Mesendoderm (in vitro differentiated cells): ENCODE data around the gene PLXNB3.

Experiments
- DNase-seq: peaks from one replicate; pipeline ENCODE4 v3.0.0; 2013
- H2AK5ac ChIP-seq: 2 replicates; pipeline ENCODE4 v1.6.1; 2013; ENCODE audit warnings: low read length, inconsistent platforms
- H2BK120ac ChIP-seq: 2 replicates; pipeline ENCODE4 v1.6.1; 2013; ENCODE audit warnings: low read depth, mild to moderate bottlenecking, low read length, moderate library complexity, mixed read lengths
- H2BK15ac ChIP-seq: replicated peaks from 2 replicates; pipeline ENCODE4 v1.6.1; 2013; ENCODE audit warnings: low read depth, mild to moderate bottlenecking, moderate library complexity
- H2BK5ac ChIP-seq: 2 replicates; pipeline ENCODE4 v1.6.1; 2013; ENCODE audit warnings: low read length, inconsistent platforms
- H3K18ac ChIP-seq: 2 replicates; pipeline ENCODE4 v1.6.1; 2013; ENCODE audit warnings: mild to moderate bottlenecking, low read length, mixed read lengths
- H3K23ac ChIP-seq: one replicate; pipeline ENCODE4 v1.6.1; 2013; ENCODE audit warnings: low read length
- H3K27ac ChIP-seq: 2 replicates; pipeline ENCODE4 v1.5.1; 2013; ENCODE audit warnings: low read depth, mild to moderate bottlenecking, inconsistent platforms, low read length, moderate library complexity
- H3K27me3 ChIP-seq: 2 replicates; pipeline ENCODE4 v1.6.1; 2013; ENCODE audit warnings: low read length, control low read depth, mild to moderate bottlenecking, inconsistent platforms; ENCODE audit not compliant: insufficient read depth, poor library complexity
- H3K36me3 ChIP-seq: 2 replicates; pipeline ENCODE4 v1.6.1; 2013; ENCODE audit warnings: low read length, inconsistent platforms; ENCODE audit not compliant: control insufficient read depth, insufficient read depth
- H3K4ac ChIP-seq: one replicate; pipeline ENCODE4 v1.6.1; 2013; ENCODE audit warnings: low read depth, mild to moderate bottlenecking, low read length, moderate library complexity
- H3K4me1 ChIP-seq: 2 replicates; pipeline ENCODE4 v1.6.1; 2013; ENCODE audit warnings: low read depth, low read length, inconsistent platforms; ENCODE audit not compliant: control insufficient read depth
- H3K4me2 ChIP-seq: 2 replicates; pipeline ENCODE4 v1.6.1; 2013; ENCODE audit warnings: low read length
- H3K4me3 ChIP-seq: 2 replicates; pipeline ENCODE4 v1.5.1; 2013; ENCODE audit warnings: mild to moderate bottlenecking, low read length
- H3K56ac ChIP-seq: one replicate; pipeline ENCODE4 v1.6.1; 2013; ENCODE audit warnings: low read length
- H3K79me1 ChIP-seq: 2 replicates; pipeline ENCODE4 v1.6.1; 2013; ENCODE audit warnings: low read length, inconsistent platforms
- H3K79me2 ChIP-seq: 2 replicates; pipeline ENCODE4 v1.6.1; 2013; ENCODE audit warnings: mild to moderate bottlenecking, low read length; ENCODE audit not compliant: control insufficient read depth, insufficient read depth
- H3K9ac ChIP-seq: 2 replicates; pipeline ENCODE4 v1.6.1; 2013; ENCODE audit warnings: low read length, inconsistent platforms
- H4K5ac ChIP-seq: one replicate; pipeline ENCODE4 v1.6.1; 2013; ENCODE audit warnings: low read length
- H4K8ac ChIP-seq: one replicate; pipeline ENCODE4 v1.6.1; 2013; ENCODE audit warnings: low read depth, mild to moderate bottlenecking, control low read depth, low read length, moderate library complexity
- WGBS: extraction: QIAGEN DNeasy Blood & Tissue Kit; methylation state at CpG from one replicate; pipeline ENCODE4 v1.1.7; 2013; ENCODE audit warnings: low lambda C conversion rate, missing lambda C conversion rate; ENCODE audit not compliant: insufficient coverage; ENCODE audit errors: extremely low coverage; 5-methylcytosine and 5-hydroxymethylcytosine counted together

PLXNB3 gene

DNA sequence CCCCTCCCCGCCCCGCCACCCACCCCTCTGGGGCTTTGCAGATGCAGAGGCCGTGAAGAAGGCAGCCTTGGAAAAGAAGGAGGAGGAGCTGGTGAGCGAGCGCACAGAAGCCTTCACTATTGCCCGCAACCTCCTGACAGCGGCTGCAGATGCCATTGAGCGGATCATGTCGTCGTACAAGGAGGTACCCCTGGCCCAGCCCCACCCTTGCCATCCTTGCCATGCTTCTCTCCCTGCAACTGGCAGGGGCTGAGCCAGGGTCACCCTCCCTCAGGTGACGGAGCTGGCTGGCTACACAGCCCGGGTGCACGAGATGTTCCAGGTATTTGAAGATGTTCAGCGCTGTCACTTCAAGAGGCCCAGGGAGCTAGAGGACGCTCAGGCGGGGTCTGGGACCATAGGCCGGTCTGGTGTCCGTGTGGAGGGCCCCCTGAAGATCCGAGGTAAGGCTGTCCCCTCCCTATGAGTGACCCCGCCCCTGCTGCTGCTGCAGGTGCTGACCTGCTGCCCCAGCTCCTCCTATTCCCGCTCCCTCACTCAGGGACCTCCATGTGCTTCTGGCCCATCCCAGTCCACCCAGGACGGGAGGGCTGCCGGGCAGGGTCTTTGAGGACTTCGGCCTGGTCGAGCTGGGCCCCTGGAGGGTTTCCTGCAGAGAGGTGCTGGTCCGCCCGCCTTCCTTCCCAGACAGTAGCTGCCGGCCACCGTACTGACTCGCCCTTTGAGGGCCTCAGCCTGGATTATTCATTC lies 27.8 kb upstream of the PLXNB3 start:
- H3K27me3 ChIP-seq, result no peaks in the 10 kb centered on the region
- no peaks in the 10 kb centered on the region for H3K79me1 ChIP-seq
- H2BK5ac ChIP-seq, result no peak overlapping the region
- no peak overlapping the region for H2AK5ac ChIP-seq
- no peak overlapping the region for H4K5ac ChIP-seq
- no peak overlapping the region for H3K4ac ChIP-seq
- no peak overlapping the region for H3K4me2 ChIP-seq
- H3K4me1 ChIP-seq, result peaks cover 3% of the 10 kb centered on the region
- H3K27ac ChIP-seq, result no peak overlapping the region
- no CpG with 5 or more reads among the region's 30 CpGs for WGBS
- H3K56ac ChIP-seq, result no peak overlapping the region
- H3K23ac ChIP-seq, result no peak overlapping the region
- no peak overlapping the region for H2BK120ac ChIP-seq
- no peak for DNase-seq
- no peak overlapping the region for H3K9ac ChIP-seq
- H3K79me2 ChIP-seq, result no peaks in the 10 kb centered on the region
- H3K36me3 ChIP-seq, result no peaks in the 10 kb centered on the region
- no peak overlapping the region for H2BK15ac ChIP-seq
- H3K18ac ChIP-seq, result peak overlapping the region; percentile 29
- H3K4me3 ChIP-seq, result no peak overlapping the region
- H4K8ac ChIP-seq, result no peak overlapping the region

DNA sequence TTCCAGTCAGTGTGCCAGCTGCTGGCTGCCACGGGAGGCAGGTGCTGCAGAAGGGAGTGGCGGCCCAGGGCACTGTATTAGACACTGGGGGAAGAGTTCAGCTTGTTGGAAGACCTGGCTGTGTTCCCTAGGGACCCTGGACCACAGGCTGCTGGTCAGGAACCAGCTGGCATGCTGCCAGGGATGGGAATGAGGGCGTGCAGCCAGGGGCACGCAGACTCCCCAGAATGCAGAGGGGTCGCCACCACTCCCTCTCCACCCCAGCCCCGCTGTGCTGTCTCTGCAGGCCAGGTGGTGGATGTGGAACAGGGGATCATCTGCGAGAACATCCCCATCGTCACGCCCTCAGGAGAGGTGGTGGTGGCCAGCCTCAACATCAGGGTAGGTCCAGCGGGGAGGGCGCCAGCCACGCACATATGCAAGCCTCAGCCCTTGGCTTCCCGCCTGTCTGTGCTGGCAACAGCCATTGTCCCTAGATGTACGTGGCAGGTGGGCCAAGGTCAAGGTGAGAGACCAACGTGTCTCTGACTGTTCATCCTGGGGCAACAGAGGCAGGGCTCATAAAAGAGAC lies 27.1 kb upstream of the PLXNB3 start:
- no peak overlapping the region for H3K23ac ChIP-seq
- no peak overlapping the region for H3K4me3 ChIP-seq
- no peak overlapping the region for H3K4me2 ChIP-seq
- WGBS, result no CpG with 5 or more reads among the region's 15 CpGs
- H3K18ac ChIP-seq, result no peak overlapping the region
- no peak overlapping the region for H3K9ac ChIP-seq
- H3K27ac ChIP-seq, result no peak overlapping the region
- no peak overlapping the region for H3K56ac ChIP-seq
- no peak overlapping the region for H4K5ac ChIP-seq
- no peak overlapping the region for H2BK120ac ChIP-seq
- DNase-seq, result no peak
- no peaks in the 10 kb centered on the region for H3K36me3 ChIP-seq
- peaks cover 3% of the 10 kb centered on the region for H3K4me1 ChIP-seq
- no peak overlapping the region for H3K4ac ChIP-seq
- no peaks in the 10 kb centered on the region for H3K79me2 ChIP-seq
- H2AK5ac ChIP-seq, result no peak overlapping the region
- no peak overlapping the region for H2BK15ac ChIP-seq
- H3K27me3 ChIP-seq, result no peaks in the 10 kb centered on the region
- H3K79me1 ChIP-seq, result no peaks in the 10 kb centered on the region
- H4K8ac ChIP-seq, result no peak overlapping the region
- H2BK5ac ChIP-seq, result no peak overlapping the region

GRCh38 chrX:153738056-153738605 lies 25.9 kb upstream of the PLXNB3 start:
- H2BK5ac ChIP-seq, result no peak overlapping the region
- no peak overlapping the region for H2BK15ac ChIP-seq
- H3K36me3 ChIP-seq, result no peaks in the 10 kb centered on the region
- no peak overlapping the region for H3K56ac ChIP-seq
- H3K4ac ChIP-seq, result no peak overlapping the region
- no peak overlapping the region for H2AK5ac ChIP-seq
- no peak overlapping the region for H4K8ac ChIP-seq
- peaks cover 3% of the 10 kb centered on the region for H3K4me1 ChIP-seq
- no peaks in the 10 kb centered on the region for H3K79me1 ChIP-seq
- DNase-seq, result no peak
- no peak overlapping the region for H2BK120ac ChIP-seq
- H3K4me3 ChIP-seq, result no peak overlapping the region
- H3K79me2 ChIP-seq, result no peaks in the 10 kb centered on the region
- no peak overlapping the region for H4K5ac ChIP-seq
- H3K23ac ChIP-seq, result no peak overlapping the region
- no peak overlapping the region for H3K4me2 ChIP-seq
- H3K9ac ChIP-seq, result no peak overlapping the region
- WGBS, result no CpG with 5 or more reads among the region's 27 CpGs
- no peak overlapping the region for H3K18ac ChIP-seq
- no peaks in the 10 kb centered on the region for H3K27me3 ChIP-seq
- no peak overlapping the region for H3K27ac ChIP-seq

DNA sequence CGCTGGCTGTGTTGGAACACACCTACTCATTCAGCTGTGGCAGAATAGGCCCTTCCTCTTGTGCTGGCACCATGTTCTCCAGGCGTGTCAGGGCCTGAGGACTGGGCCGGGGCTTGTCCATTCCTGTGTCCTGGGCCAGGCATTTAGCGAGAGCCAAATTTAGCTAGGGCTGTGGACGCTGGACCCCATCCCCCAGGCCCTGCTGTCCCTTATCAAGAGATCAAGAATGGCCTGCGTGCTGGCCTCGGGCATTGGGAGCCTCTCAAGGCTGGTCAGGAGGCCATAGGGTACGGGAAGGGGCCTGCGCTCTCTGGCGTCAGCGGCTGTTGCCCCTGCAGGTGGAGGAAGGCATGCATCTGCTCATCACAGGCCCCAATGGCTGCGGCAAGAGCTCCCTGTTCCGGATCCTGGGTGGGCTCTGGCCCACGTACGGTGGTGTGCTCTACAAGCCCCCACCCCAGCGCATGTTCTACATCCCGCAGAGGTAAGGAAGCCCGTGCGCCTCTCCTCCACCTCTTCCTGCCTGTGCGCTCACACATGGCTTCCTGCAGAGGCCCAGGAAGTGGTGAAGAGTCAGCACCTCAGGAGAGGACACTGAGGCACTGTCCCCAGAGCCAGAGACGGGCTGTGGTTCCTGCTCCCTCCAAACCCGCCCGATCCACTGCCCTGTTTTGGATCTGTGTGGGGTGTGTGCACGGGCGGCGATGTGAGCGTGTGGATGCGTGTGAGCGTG lies 24.1 kb upstream of the PLXNB3 start:
- Histone ChIP-seq H3K79me1 (no peaks in the 10 kb centered on the region), H2BK120ac (no peak overlapping the region), H3K9ac (no peak overlapping the region), H3K4me1 (peaks cover 3% of the 10 kb centered on the region), H2BK15ac (no peak overlapping the region), H3K56ac (no peak overlapping the region), H3K23ac (no peak overlapping the region), H4K5ac (no peak overlapping the region), H3K27me3 (no peaks in the 10 kb centered on the region), H4K8ac (no peak overlapping the region), H3K4me2 (no peak overlapping the region), H3K4me3 (no peak overlapping the region), H3K27ac (no peak overlapping the region), H2AK5ac (no peak overlapping the region), H2BK5ac (no peak overlapping the region), H3K18ac (no peak overlapping the region), H3K79me2 (no peaks in the 10 kb centered on the region), H3K36me3 (no peaks in the 10 kb centered on the region), H3K4ac (no peak overlapping the region)
- DNase-seq, result no peak
- no CpG with 5 or more reads among the region's 29 CpGs for WGBS

DNA sequence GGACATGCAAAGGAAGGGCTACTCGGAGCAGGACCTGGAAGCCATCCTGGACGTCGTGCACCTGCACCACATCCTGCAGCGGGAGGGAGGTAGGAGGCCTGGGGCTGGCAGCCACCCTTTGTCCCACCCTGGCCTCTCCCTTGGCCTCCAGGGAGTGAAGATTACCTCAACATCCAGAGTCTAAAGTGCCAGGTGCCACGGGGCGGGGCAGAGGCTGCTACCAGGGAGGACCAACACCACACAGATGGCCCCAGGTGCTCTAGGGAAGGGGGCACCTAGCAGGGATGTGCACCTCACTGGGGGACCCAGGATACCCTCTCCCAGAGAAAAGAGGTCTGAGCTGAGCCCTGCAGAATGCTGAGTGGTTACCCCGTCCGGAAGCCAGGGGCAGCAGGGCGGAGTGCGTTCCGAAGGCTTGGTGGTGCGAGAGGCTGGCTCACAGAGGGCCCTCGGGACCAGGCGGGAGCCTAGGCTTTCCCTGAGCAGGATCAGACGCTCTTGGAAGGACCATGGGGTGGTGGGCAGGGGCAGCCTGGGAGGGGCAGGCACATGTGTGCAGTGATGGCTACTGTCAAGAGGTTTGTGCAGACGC lies 23.3 kb upstream of the PLXNB3 start:
- Histone ChIP-seq H3K4me2 (no peak overlapping the region), H3K9ac (no peak overlapping the region), H2BK15ac (no peak overlapping the region), H3K18ac (no peak overlapping the region), H3K23ac (no peak overlapping the region), H4K5ac (no peak overlapping the region), H2AK5ac (no peak overlapping the region), H3K56ac (no peak overlapping the region), H4K8ac (no peak overlapping the region), H3K27ac (no peak overlapping the region), H3K4ac (no peak overlapping the region), H3K79me1 (no peaks in the 10 kb centered on the region), H3K79me2 (no peaks in the 10 kb centered on the region), H3K4me1 (no peaks in the 10 kb centered on the region), H3K36me3 (no peaks in the 10 kb centered on the region), H3K4me3 (no peak overlapping the region), H3K27me3 (no peaks in the 10 kb centered on the region), H2BK120ac (no peak overlapping the region), H2BK5ac (no peak overlapping the region)
- DNase-seq, result no peak
- no CpG with 5 or more reads among the region's 16 CpGs for WGBS
